Left kidney (tissue), 2 donors: Measurements from ENCODE around the gene HBG2. TPM values are rescaled to one million over a fixed set of nuclear protein-coding genes. Genes with fewer than 3 reads are reported as not detected.
"Not testable (repeated sequence)": the region's sequence is repeated elsewhere in the genome, so short reads cannot be mapped to it uniquely, and the experiment has no call there.

Experiments used
- DNase-seq: peaks from one replicate; pipeline ENCODE4 v3.0.0-alpha.2; 2013
- polyA plus RNA-seq: library from polyadenylated mRNA; unstranded; fragments of 120-200 nt; gene quantifications from one replicate; pipeline ENCODE4 v1.2.1, GENCODE V29; 2013; ENCODE audit not compliant: insufficient read length

Gene HBG2
- polyA plus RNA-seq, 1 donor, result 1,458 TPM

- DNase-seq, result no peak
These were observed 2.8 kb downstream of the HBG2 start for GRCh38 chr11:5251746-5252145.

- DNase-seq, result no peak
These were observed 3.9 kb downstream of the HBG2 start for GRCh38 chr11:5250543-5251204.

GRCh38 chr11:5249807-5250396 lies 4.7 kb downstream of the HBG2 start, which contains the start of gene HBG1:
TSS of gene HBG1 (minus strand) at chr11:5249857. CDS start at chr11:5249804, 53 bp downstream.
- DNase-seq, result not testable (repeated sequence)

GRCh38 chr11:5248498-5248897 lies 6.1 kb downstream of the HBG2 start:
- DNase-seq, result not testable (repeated sequence)

- DNase-seq, result no peak
These were observed 6.9 kb downstream of the HBG2 start for GRCh38 chr11:5247472-5248192.

- no peak for DNase-seq
These were observed 7.7 kb downstream of the HBG2 start for GRCh38 chr11:5246772-5247471.

- DNase-seq, result no peak
These were observed 9.4 kb downstream of the HBG2 start for GRCh38 chr11:5245155-5245554.

GRCh38 chr11:5243816-5244180 lies 10.8 kb downstream of the HBG2 start:
- no peak for DNase-seq

- DNase-seq, result no peak
These were observed 11.4 kb downstream of the HBG2 start for GRCh38 chr11:5242933-5243815.

- no peak for DNase-seq
These were observed 12.4 kb downstream of the HBG2 start for GRCh38 chr11:5242208-5242607.

GRCh38 chr11:5241458-5241857 lies 13.1 kb downstream of the HBG2 start:
- no peak for DNase-seq

- no peak for DNase-seq
These were observed 14.1 kb downstream of the HBG2 start for GRCh38 chr11:5240458-5240857.

GRCh38 chr11:5240056-5240455 lies 14.5 kb downstream of the HBG2 start:
- DNase-seq, result no peak

GRCh38 chr11:5239046-5239445 lies 15.5 kb downstream of the HBG2 start:
- no peak for DNase-seq

GRCh38 chr11:5238486-5238885 lies 16.1 kb downstream of the HBG2 start:
- DNase-seq, result no peak

- no peak for DNase-seq
These were observed 17.2 kb downstream of the HBG2 start for GRCh38 chr11:5237420-5237819.

GRCh38 chr11:5235364-5236095 lies 19.1 kb downstream of the HBG2 start:
- DNase-seq, result no peak

- no peak for DNase-seq
These were observed 20.2 kb downstream of the HBG2 start, which contains the start of gene HBD for GRCh38 chr11:5234381-5234834. TSS of gene HBD (minus strand) at chr11:5234483. CDS start at chr11:5234433, 50 bp downstream.

- no peak for DNase-seq
These were observed 21.3 kb downstream of the HBG2 start for GRCh38 chr11:5233307-5233706.

GRCh38 chr11:5232821-5233220 lies 21.8 kb downstream of the HBG2 start:
- no peak for DNase-seq

- no peak for DNase-seq
These were observed 22.4 kb downstream of the HBG2 start for GRCh38 chr11:5232176-5232575.
